Testis (tissue), 2 donors: ENCODE results near the gene CDYL2.

ENCODE experiments used
- CTCF ChIP-seq, 3 experiments: fragments of 450-650 bp in 2 of 3; fragments of 200-600 bp in 1 of 3; sonication (generic) in 1 of 3; IDR thresholded peaks; one replicate each; pipeline ENCODE4 v1.5.1; 2016 to 2019; ENCODE audit warnings: antibody characterized with exemption in 3 of 3, mild to moderate bottlenecking in 2 of 3, moderate library complexity in 1 of 3
- POLR2A ChIP-seq: fragments of 450-650 bp; IDR thresholded peaks from one replicate; pipeline ENCODE4 v1.6.1; 2017; ENCODE audit warnings: antibody characterized with exemption, mild to moderate bottlenecking, moderate library complexity

- no peak for TF ChIP-seq POLR2A
- no peak for TF ChIP-seq CTCF (IDR thresholded peaks at IDR 0.05)
These were observed 192.5 kb downstream of the CDYL2 start for GRCh38 chr16:80611930-80612327.
